ENCODE results near the gene TICRR.

The TICRR gene

GRCh38 chr15:89632563-89633430, 57.5 kb downstream of the TICRR start:
- Histone ChIP-seq H4K20me1 (ENCODE audit: insufficient read depth, low read length) (peaks cover 5% of the 10 kb centered on the region; the same call in 1 of the 2 replicates), H3K79me2 (ENCODE audit: insufficient read depth, low read length) (no peaks in the 10 kb centered on the region), H3K4me3 (ENCODE audit: low read depth in 1 of 2, low read length in 2 of 2) (no peak overlapping the region), H3K36me3 (ENCODE audit: insufficient read depth, low read length) (peaks cover 56% of the 10 kb centered on the region), H2AFZ (ENCODE audit: low read depth, low read length) (no peak overlapping the region), H3K9ac (ENCODE audit: low read depth, low read length) (no peak overlapping the region), H3K4me1 (ENCODE audit: insufficient read depth, low read length) (no peaks in the 10 kb centered on the region), H3K27me3 (ENCODE audit: insufficient read depth, low read length, poor library complexity) (no peaks in the 10 kb centered on the region), H3K4me2 (ENCODE audit: insufficient read depth, low read length) (no peak overlapping the region), H3K27ac (ENCODE audit: low read length) (no peak overlapping the region), H3K9me3 (ENCODE audit: insufficient read depth, low read length, severe bottlenecking) (peaks cover 4% of the 10 kb centered on the region)
- DNase-seq (no peak), ATAC-seq (ENCODE audit: insufficient read depth, low read depth) (no peak)
- TF ChIP-seq EZH2 (IDR thresholded peaks at IDR 0.05; ENCODE audit: borderline replicate concordance, low read depth, low read length, severe bottlenecking) (no peak), CTCF (IDR thresholded peaks at IDR 0.05; ENCODE audit: borderline replicate concordance, extremely low read depth, low read length, poor library complexity, severe bottlenecking) (no peak)

GRCh38 chr15:89633585-89633984, 58.3 kb downstream of the TICRR start:
- no peak overlapping the region for H3K4me2 ChIP-seq (ENCODE audit: insufficient read depth, low read length)
- peaks cover 49% of the 10 kb centered on the region for H3K36me3 ChIP-seq (ENCODE audit: insufficient read depth, low read length)
- no peak overlapping the region for H3K27ac ChIP-seq (ENCODE audit: low read length)
- peaks cover 4% of the 10 kb centered on the region for H3K9me3 ChIP-seq (ENCODE audit: insufficient read depth, low read length, severe bottlenecking)
- no peak overlapping the region for H3K4me3 ChIP-seq (ENCODE audit: low read depth in 1 of 2, low read length in 2 of 2)
- no peaks in the 10 kb centered on the region for H3K79me2 ChIP-seq (ENCODE audit: insufficient read depth, low read length)
- TF ChIP-seq CTCF (IDR thresholded peaks at IDR 0.05; ENCODE audit: borderline replicate concordance, extremely low read depth, low read length, poor library complexity, severe bottlenecking): no peak
- no peak for TF ChIP-seq EZH2 (IDR thresholded peaks at IDR 0.05; ENCODE audit: borderline replicate concordance, low read depth, low read length, severe bottlenecking)
- DNase-seq (no peak), ATAC-seq (ENCODE audit: insufficient read depth, low read depth) (no peak)
- no peaks in the 10 kb centered on the region for H3K4me1 ChIP-seq (ENCODE audit: insufficient read depth, low read length)
- no peak overlapping the region for H3K9ac ChIP-seq (ENCODE audit: low read depth, low read length)
- no peak overlapping the region for H2AFZ ChIP-seq (ENCODE audit: low read depth, low read length)
- H3K27me3 ChIP-seq (ENCODE audit: insufficient read depth, low read length, poor library complexity): no peaks in the 10 kb centered on the region
- peaks cover 5% of the 10 kb centered on the region; the same call in 1 of the 2 replicates for H4K20me1 ChIP-seq (ENCODE audit: insufficient read depth, low read length)

DNA sequence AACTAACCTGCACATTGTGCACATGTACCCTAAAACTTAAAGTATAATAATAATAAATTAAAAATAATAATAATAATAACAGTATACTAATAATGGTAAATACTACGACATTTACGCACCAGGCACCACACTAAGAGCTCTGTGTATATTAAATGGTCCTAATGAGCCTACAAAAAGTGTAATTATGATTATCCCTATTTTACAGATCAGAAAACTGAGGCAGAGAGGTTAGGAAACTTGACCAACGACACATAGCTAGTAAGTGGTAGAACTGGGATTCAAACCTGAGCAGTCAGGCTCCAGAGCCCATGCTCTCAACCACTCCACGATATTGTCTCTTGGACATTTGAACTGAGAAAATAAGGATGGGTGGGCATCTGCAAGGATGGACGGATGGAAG, 65.0 kb downstream of the TICRR start:
- ATAC-seq (ENCODE audit: insufficient read depth, low read depth): no peak

More for the DNA sequence above, 65.0 kb downstream of the TICRR start:
- TF ChIP-seq CTCF (IDR thresholded peaks at IDR 0.05; ENCODE audit: borderline replicate concordance, extremely low read depth, low read length, poor library complexity, severe bottlenecking) (no peak), EZH2 (IDR thresholded peaks at IDR 0.05; ENCODE audit: borderline replicate concordance, low read depth, low read length, severe bottlenecking) (no peak)
- Histone ChIP-seq H3K27me3 (ENCODE audit: insufficient read depth, low read length, poor library complexity) (no peaks in the 10 kb centered on the region), H3K4me2 (ENCODE audit: insufficient read depth, low read length) (no peak overlapping the region), H4K20me1 (ENCODE audit: insufficient read depth, low read length) (no peaks in the 10 kb centered on the region), H3K79me2 (ENCODE audit: insufficient read depth, low read length) (no peaks in the 10 kb centered on the region), H3K36me3 (ENCODE audit: insufficient read depth, low read length) (no peaks in the 10 kb centered on the region), H3K27ac (ENCODE audit: low read length) (no peak overlapping the region), H3K4me3 (ENCODE audit: low read depth in 1 of 2, low read length in 2 of 2) (no peak overlapping the region), H3K9me3 (ENCODE audit: insufficient read depth, low read length, severe bottlenecking) (no peaks in the 10 kb centered on the region), H3K4me1 (ENCODE audit: insufficient read depth, low read length) (no peaks in the 10 kb centered on the region), H3K9ac (ENCODE audit: low read depth, low read length) (no peak overlapping the region), H2AFZ (ENCODE audit: low read depth, low read length) (no peak overlapping the region)
- no peak for DNase-seq
